Amniotic stem cell (primary cell): ENCODE data around the gene HHIP.
A peak's percentile ranks its signal among the peaks of the same experiment; 100 is the strongest.

Experiments used
- DNase-seq: peaks from one replicate; lab custom pipeline; 2025; lab: John Stamatoyannopoulos, UW

HHIP gene

DNA sequence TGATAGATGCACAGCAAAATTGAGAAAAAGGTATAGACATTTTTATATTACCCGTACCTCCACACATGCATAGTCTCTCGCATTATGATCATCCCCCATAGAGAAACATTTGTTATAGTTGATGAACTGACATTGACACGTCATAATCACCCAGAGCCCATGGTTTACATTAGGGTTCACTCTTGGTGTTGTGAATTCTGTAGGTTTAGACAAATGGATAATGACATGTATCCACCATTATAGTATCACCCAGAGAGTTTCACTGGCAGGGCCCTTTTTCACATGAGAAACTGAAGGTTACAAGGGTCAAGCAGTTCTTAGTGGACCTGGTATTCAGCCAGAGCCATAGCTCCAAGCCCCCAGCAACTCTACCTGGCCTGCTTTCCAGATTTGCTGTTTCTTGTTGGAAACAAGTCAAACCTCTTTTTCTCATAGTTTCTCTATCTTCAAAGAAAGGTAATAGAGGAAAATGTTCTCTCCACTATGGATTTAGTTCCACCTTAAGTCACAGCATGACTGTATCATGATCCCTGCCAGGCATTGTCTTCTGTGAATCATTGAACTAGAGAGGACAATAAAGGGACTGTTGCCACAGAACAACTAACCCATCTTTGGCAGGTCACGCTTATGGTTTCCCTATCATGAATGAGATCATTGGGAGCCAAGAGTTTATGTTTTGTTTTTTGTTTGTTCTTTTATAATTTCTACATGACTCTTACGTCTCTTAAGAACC, 64.0 kb downstream of the HHIP start:
- no peak for DNase-seq

DNA sequence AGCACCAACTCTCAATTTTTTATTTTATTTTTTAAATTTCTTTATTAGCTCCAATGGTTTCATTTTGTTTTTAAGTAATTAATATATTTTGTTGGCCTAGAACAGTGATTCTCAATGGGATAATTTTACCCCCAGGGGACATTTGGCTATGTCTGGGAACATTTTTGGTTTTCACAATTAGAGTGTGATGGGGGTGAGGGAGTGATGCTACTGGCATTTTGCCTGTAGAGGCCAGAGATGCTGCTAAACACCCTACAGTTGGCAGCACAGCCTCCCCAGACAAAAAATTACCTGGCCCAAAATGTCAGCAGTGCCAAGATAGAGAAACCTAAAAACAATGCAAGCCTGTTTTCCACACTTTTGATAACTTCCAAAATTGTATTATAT, 64.6 kb downstream of the HHIP start:
- no peak for DNase-seq

DNA sequence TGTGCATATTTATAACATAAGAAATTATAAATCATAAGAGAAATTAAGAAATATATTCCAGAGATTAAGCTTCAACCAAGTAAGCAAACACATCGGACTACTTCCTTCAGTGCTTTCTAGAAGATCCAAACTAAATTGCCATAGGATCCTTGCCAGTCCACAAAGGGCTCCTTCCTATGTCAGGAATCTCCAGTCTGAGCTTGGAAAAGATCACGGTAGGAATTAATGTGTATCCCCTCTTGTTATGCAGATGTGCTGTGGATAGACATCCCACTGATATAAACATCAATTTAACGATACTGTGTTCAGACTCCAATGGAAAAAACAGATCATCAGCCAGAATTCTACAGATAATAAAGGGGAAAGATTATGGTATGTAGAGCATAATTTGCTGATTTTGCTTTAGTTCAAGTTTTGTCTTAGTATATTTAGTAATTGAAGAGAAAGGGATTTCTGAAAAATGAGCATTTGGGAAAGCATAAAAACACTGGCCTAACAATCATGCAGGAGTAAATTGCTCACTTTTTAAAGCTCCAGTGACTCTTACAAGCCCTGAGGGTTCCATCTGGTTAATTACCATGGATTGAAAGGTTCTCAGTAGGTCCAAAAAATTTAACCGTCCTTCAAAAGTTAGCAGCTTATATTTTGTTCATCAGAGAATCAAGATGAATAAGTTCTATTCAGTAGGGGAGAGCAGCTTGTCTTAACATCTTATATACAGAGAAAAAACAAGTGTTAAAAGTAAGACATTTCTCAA, 65.9 kb downstream of the HHIP start:
- no peak for DNase-seq

DNA sequence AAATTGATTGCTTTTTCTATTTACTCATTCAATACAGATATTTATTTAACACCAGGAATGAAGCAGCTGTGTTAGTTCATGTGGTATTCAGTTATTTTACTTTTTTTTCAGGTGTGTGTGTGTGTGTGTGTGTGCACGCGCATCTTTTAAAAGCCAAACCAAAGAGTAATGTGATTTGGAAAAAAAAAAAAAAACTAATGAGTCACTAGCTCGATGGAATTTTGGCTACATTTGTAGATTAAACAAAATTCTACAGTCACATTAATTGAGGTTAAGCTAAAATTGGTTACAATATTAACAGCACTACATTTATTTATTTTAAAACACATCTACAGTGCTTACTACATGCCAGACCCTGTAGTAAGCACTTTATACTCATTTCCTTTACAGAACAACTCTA, 66.8 kb downstream of the HHIP start:
- DNase-seq, result no peak

DNA sequence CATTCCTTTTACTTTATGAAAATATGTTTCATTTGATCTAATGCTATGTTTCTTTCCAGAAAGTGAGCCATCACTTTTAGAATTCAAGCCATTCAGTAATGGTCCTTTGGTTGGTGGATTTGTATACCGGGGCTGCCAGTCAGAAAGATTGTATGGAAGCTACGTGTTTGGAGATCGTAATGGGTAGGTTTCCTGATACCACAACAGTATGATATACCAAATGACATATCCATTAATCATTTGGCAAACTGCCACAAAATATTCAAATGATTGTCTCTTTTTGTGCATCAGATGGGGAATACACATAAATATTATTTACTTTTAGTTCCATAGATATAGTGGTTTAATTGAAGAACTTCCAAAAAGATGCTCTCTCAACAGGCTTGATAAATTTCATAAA, 68.2 kb downstream of the HHIP start:
- no peak for DNase-seq

DNA sequence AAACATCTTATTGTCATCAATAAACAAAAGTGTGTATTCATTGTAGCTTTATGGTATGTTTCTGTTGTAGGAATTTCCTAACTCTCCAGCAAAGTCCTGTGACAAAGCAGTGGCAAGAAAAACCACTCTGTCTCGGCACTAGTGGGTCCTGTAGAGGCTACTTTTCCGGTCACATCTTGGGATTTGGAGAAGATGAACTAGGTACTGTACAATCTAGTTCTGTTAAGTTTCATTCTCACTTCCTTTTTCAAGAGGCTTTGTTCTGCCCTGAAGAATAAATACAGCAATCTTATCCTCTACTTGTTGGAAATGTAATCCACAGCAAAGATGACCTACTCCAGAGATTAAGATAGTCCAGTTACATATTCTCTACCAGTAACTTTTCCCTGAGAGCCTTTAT, 69.3 kb downstream of the HHIP start:
- no peak for DNase-seq

DNA sequence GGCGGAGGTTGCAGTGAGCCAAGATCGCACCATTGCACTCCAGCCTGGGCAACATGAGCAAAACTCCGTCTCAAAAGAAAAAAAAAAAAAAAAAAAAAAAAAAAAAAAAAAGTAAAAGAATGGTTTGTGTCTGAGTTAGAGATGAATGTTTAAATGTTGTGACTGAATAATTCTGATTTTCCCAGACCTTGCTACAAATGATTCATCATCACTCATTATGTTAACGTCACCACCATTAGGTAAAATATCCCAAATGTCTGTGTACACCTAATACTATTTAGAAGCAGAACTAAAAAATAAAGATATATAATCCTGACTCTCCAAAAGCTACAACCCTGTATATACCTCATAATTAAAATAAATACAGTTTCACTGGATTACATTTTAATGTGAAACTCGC, 70.8 kb downstream of the HHIP start:
- DNase-seq, result no peak

DNA sequence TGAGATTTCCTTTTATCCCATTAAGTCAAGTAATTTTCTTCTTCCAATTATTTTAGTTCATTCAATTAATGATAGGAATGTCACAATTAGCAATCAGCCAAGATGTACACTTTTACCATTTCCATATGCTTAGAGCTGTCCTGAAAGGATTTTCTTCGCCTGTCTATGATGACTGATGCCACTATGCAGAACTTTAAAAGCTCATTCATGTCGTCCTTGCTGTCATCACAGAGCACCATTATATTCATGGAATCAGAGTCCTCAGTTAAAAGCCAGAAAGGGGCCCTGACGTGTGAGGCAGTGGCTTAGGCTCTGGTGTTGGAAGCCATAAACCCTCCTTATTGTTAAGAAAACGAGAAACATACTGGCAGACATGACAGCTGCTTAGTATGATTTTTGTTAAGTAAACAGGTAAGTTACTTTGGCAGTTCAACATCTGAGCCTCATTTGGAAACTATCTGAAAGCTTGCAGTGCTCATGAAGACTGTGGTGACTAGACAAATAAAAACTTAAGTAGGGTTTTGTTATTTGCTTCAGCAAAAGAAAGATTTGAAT, 73.1 kb downstream of the HHIP start:
- DNase-seq, result no peak

DNA sequence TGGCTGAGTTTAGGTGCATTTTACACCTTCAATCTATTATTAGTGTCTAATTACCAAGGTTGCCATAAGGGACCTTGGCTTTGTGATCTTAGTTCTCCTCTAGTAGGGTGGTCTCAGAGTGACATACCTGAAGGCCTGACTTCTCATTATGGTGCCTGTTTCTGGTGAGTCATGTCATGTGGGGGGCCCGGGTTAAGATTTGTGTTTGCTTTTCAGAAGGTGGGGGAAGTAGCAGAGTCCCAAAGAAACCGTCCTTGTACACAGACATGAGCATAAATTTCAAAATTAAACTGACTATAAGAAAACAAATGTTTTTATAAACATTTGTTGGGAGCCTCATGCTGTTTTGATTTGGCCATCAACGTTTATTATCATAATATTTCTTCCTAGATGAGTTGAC, 74.5 kb downstream of the HHIP start:
- DNase-seq, result no peak

DNA sequence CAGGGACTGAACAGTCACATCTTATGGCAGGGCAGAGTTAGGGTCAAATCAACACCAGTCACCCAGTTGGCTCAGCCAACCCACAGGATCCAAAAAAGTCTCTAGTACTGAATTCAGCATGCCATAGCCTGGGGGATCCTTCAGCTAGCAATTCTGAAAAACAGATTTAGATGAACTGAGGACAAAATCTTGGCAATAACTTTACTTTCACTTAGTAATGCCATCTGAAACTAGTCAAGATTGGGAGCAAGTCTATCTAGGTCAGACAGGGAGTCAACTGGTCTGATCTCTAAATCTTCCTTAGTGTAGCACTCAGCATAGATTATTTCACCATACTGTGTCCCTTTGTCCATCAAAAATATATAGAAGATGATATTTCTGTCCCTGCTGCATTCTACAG, 76.0 kb downstream of the HHIP start:
- no peak for DNase-seq

DNA sequence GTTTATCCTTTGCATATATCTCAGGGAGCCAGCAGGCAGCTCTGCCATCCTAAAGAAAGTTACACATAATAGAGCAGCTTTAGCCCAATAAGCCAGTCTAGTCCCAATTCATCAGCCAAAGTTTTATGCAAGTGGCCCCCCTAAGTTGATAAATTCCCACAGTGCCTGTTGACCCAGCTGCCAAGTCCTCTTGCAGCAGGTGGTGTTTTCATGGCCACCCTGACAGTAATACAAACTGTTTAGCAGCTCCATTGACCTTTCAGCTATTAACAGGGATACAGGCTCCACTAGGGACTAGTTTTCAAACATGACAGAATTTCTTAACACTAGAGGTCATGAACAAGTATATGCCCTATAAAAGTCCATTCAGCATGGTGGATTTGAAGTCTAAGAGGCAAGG, 77.5 kb downstream of the HHIP start:
- DNase-seq, result no peak

DNA sequence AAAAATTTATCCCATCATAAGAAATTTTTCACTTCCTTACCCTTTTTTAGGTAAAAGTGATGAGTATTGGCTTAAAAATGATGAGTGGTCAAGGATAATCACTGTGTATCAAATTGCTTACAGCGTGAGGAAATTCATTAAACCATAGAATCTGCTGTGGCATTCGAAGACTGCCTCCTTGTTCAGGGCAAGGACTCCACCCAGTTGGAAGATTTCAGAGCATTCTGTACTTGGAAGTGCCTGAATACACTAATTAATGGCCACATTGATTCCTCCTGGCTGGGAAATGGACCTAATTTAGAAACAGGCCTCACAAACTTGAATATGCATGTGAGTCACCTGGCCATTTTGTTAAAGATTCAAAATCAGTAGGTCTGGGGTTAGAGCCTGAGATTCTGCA, 83.2 kb downstream of the HHIP start:
- no peak for DNase-seq

DNA sequence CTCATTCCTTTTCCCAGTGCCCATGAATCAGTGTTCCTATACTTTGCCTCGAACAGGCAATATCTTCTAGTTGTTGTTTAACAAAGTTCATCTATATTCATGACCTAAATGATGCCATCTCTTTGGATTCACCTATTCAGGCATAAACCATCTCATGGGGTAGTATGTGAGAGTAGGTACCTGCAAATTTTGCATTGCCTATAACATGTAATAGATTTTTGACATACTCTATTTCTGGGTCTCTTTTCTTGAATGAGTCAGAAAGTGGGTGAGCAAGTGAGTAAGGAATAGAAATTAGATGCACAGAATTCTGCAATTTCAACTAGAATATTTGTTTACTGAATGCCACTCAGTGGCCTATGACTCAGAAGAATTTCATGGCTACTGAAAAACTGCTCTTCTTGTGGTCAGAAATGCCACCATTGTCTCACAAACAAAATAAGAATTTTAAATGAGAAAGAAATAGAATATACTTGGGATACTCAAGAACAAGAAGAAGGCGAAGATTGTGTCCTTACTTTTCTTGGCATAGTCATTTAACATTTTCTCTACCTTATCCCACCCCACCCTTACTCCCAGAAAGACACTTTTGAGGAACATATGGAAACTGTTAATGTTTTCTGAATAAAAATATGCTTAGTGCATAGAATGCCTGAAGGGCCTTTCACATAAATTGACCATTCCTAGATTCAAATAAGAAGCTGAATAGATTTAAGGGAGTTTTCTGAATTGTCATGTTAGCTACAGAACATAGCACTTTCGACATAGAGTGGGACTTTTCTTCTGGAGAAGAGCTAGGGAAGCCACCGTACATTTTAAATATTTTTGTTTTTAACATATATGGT, 86.8 kb downstream of the HHIP start:
- DNase-seq, result no peak

DNA sequence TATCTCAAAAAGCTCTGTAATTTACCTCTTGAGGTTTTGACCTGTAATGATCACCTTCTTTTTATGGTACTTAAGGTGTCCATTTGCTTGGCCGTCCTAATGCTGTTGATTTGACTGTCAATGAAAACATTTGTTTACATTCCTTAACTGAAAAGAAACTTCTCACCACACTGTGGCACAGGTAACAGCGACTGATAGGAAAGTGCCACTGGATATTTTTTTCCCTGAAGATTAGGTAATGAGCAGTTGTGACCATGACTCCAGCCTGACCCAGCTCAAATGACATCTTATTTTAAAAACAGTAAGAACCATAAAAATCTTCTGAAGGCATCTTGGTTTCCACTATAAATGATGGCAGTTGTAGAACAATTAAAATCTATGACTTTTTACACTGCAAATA, 87.6 kb downstream of the HHIP start:
- DNase-seq, result no peak

DNA sequence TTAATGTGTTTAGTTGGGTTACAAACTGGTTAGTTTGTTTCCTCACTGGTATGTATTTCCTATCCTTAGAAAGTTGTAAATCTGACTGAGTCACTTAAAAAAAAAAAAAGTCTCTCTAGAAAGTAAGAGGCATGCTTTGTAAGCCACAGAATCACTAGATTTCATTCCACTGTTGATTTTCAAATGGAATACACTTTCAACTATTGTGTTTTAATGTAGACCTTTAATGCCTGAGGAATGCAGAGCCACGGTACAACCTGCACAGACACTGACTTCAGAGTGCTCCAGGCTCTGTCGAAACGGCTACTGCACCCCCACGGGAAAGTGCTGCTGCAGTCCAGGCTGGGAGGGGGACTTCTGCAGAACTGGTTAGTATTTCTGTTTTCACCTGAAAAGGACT, 88.6 kb downstream of the HHIP start:
- peak; percentile 13 for DNase-seq

DNA sequence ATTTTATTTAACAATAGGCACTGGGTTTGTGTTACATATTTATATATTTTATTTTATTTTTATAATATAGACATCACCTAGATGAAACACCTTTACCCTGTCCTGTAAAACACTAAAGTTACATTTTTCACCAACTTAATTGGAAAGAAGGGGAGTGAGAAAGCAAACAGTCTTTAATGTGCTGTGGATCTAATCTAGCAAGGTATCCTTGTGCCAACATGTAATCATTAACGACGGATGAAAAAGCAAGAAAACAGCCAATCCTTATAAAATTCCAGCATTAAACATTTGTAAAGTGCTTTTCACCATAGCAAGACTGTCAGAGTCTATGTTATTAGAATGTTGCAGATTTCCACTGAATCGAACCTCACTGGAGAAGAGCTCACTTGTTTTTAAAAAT, 92.7 kb downstream of the HHIP start:
- DNase-seq, result no peak

DNA sequence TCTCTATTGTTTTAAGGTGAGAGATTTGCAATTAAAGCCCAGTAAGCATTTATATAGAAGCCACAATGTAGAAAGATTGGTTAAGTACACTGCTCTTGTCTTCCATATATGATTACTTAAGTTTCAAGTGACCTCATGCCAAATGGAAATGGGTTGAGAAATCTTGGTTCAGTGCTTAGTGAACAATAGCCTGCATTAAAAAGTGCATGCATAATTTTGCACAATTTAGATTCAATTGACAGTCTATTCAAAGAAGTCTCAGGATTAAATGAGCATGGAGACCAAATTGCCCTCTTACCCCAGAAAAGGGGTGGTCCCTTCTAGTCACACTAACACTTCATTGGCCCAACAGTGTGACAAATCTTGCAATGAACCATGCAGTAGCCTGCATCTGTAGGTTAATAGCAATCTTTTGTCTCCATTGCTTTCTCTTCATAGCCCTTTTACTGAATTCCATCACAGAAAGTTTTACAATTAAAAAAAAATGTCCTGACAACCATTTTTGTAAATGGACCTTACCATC, 93.6 kb downstream of the HHIP start:
- no peak for DNase-seq

DNA sequence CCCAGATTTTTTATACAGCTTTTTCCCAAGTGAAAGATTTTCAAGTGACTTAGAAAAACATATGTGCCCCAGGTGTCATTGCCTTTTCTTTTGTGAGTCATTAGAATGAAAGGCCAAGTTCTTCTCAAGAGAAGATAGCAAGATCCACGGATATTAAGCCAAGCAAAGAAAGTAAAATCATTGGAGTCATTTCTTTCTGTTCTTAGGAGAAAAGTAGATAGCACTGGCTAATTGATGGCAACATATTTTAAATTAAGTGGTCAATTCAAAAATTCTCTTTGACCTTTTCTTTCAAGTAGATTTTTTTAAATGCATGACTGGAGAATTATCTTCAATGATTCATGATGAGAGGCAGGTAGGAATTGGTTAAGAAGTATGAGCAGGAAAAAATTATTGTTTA, 94.4 kb downstream of the HHIP start:
- no peak for DNase-seq

DNA sequence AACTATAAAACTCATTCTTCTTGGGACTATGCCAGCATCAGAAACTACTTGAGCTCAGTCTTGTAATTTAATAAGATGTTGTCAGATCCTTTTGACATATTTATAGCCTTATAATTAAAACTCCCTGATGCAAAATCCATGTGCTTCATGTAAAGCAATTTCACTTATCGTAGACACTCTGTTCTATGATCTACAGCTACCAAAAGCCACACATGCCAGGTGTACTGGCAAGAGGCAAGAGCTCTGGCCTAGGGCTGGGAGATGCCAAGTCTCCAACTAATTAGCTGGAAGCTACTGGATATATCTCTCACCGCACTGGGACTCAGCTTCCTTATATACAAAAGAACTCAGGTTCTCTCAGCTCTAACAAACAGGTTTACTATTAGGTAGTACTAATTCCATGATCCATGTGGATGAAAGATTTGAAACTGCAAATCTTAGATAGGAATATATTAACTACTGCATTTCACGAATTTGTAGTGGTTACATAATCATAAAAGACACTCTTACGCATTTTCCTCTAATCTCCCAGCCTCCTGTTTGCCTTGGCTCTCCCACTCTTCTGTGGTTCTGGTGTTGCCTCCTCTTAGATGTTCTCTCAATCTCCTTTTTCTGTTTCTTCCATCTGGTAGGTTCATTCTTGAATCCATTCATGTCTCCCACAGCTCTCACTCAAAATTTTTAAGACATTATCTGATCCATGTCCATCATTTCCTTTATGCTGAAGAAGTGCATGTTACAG, 103.0 kb downstream of the HHIP start:
- DNase-seq, result no peak

DNA sequence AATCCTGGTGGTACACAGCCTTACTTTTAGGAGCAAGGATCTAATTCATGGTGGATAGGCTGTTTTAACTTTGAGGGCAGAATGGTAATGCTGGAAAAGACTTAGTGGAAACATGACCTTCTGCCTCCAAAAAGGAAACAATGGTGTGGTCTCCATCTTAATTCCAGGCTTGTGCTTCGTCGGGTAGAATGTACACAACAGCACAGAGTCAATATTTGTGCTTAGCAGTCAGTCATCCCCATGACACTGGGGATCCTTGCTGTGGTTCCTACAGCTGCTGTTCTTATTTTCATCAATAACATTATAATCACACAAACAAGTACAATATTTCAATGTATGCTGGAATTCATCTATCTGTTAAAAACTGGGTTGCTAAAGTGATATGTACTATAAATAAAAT, 104.4 kb downstream of the HHIP start:
- DNase-seq, result no peak

DNA sequence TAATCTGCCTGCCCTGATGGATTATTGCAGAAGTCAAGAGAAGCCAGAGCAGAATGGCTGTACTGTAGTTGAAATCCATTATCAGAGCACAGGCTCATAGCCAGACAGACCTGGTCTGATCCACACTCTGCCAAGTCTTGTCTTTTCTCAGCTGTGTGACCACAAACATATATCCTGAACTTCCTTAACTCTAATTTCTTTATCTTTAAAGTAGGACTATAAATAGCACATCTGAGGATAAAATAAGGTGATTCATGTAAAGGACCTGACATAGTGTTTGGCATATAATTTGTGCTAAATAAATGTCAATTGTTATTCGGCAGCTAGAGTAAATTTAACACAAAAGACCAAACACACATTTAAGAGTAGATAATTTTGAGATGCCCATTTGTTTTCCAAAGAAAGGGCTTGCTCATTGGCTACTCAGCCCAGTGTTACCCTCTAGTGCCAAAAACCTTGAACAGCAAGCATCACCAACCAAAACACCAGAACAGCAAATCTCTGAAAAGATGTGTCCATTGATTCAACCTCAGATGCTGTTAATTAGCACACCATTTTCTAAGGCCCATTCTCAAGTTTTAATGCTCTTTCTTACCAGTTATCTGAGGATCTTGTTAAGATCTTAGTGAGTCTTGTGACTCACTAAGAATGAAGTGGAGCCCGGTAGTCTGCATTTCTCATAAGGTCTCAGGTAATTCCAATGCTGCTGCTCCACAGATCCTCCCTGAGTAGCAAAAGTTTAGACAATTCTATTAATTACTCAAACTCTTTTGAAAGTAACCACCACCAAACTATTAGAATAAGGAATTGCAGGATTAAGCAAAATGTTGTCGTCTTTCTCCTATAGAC, 108.8 kb downstream of the HHIP start:
- no peak for DNase-seq
